ENCODE data around the gene FIGNL2.
"Not testable (repeated sequence)": the region's sequence is repeated elsewhere in the genome, so short reads cannot be mapped to it uniquely, and the experiment has no call there.

FIGNL2 gene

GRCh38 chr12:51798501-51798900, 50.0 kb downstream of the FIGNL2 start:
- TF ChIP-seq POLR2A (IDR thresholded peaks at IDR 0.05; ENCODE audit: extremely low read depth, insufficient read length) (no peak), CTCF (IDR thresholded peaks at IDR 0.05; ENCODE audit: low read depth, low read length) (no peak), MYC (IDR thresholded peaks at IDR 0.05; ENCODE audit: low read depth, low read length) (no peak)
- TF ChIP-seq, protein P1, sequence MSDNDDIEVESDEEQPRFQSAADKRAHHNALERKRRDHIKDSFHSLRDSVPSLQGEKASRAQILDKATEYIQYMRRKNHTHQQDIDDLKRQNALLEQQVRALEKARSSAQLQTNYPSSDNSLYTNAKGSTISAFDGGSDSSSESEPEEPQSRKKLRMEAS (IDR thresholded peaks at IDR 0.05; ENCODE audit: low read depth, low read length), result no peak
- DNase-seq (ENCODE audit: low read depth), result no peak
- no peak overlapping the region for H3K4me3 ChIP-seq (ENCODE audit: low read depth, low read length)

DNA sequence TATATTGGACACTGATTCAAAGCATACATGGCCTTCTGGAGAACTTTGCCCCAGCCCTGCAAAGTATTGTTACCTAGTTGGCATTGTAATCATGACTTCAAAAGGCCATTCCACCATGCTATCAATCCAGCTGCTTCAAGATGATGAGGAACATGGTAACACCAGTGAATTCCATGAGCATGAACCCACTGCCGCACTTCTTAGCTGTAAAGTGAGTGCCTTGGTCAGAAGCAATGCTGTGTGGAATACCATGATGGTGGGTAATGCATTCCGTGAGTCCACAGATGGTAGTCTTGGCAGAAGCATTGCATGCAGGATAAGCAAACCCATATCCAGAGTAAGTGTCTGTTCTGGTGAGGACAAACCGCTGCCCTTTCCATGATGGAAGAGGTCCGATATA, 50.5 kb downstream of the FIGNL2 start:
- H3K4me3 ChIP-seq (ENCODE audit: low read depth, low read length); DNase-seq (ENCODE audit: low read depth): not testable (repeated sequence)

DNA sequence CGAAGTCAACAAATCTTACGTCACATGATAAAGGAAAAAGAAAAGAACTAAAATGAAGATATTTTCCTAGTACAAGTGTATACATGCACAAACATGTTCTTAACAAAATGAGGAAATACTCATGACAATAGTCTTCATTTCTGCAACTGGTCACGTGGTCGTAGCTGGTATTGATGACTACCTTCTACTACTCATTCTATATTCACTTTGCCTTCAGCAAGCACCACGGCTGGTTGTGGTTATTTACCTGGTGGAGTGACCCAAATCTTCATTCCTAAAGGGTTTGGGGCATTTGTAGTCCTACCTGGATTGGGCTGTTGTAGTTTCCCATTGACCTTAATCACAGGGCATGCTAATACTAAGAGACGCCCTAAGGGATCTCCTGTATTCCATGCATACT, 51.2 kb downstream of the FIGNL2 start:
- H3K4me3 ChIP-seq (ENCODE audit: low read depth, low read length), result no peak overlapping the region
- TF ChIP-seq POLR2A (IDR thresholded peaks at IDR 0.05; ENCODE audit: extremely low read depth, insufficient read length) (no peak), MYC (IDR thresholded peaks at IDR 0.05; ENCODE audit: low read depth, low read length) (no peak), CTCF (IDR thresholded peaks at IDR 0.05; ENCODE audit: low read depth, low read length) (no peak)
- TF ChIP-seq, protein P1 (IDR thresholded peaks at IDR 0.05; ENCODE audit: low read depth, low read length), result no peak
- DNase-seq (ENCODE audit: low read depth), result no peak

GRCh38 chr12:51793201-51793600, 55.3 kb downstream of the FIGNL2 start:
- DNase-seq (ENCODE audit: low read depth), result no peak
- TF ChIP-seq, protein P1 (IDR thresholded peaks at IDR 0.05; ENCODE audit: low read depth, low read length), result no peak
- TF ChIP-seq POLR2A (IDR thresholded peaks at IDR 0.05; ENCODE audit: extremely low read depth, insufficient read length) (no peak), MYC (IDR thresholded peaks at IDR 0.05; ENCODE audit: low read depth, low read length) (no peak), CTCF (IDR thresholded peaks at IDR 0.05; ENCODE audit: low read depth, low read length) (no peak)
- H3K4me3 ChIP-seq (ENCODE audit: low read depth, low read length), result no peak overlapping the region

DNA sequence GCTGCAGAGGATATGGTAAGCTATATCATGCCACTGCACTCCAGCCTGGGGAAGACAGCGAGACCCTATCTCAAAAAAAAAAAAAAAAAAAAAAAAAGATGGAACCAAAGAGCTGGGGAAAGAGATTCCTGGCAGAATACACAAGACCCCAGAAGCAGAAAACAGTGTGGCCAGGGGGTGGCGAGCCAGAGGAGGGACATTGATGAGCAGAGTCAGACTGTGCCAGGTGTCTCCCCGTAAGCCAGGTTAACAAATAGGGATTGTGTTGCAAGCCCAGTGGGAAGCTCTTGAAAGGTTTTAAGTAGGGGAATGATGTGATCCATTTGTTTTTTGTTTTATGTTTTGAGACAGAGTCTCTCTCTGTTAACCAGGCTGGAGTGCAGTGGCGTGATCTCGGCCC, 56.1 kb downstream of the FIGNL2 start:
- no peak for DNase-seq (ENCODE audit: low read depth)
- no peak for TF ChIP-seq POLR2A (IDR thresholded peaks at IDR 0.05; ENCODE audit: extremely low read depth, insufficient read length)
- TF ChIP-seq, protein P1 (IDR thresholded peaks at IDR 0.05; ENCODE audit: low read depth, low read length), result no peak
- no peak for TF ChIP-seq MYC (IDR thresholded peaks at IDR 0.05; ENCODE audit: low read depth, low read length)
- no peak for TF ChIP-seq CTCF (IDR thresholded peaks at IDR 0.05; ENCODE audit: low read depth, low read length)
- H3K4me3 ChIP-seq (ENCODE audit: low read depth, low read length), result no peak overlapping the region

DNA sequence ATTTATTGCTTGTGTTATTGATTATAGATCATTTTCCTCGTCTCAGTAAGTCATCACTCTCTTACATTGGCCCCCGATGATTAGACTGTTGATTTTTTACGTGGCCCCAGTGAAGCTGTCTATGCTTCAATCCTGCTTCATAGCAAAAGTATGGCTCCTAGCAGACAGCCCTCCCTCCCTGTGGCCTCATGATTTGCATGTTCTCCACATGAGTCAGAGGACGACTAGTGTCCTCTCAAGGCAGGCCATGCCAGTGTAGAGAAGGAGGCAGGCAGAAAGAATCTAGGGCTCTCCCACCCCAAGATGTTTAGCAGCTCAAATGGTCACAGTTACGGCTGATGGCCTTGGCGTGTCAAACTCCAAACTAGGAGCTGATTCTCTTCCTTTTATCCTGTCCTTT, 59.6 kb downstream of the FIGNL2 start:
- no peak overlapping the region for H3K4me3 ChIP-seq (ENCODE audit: low read depth, low read length)
- DNase-seq (ENCODE audit: low read depth), result no peak
- no peak for TF ChIP-seq CTCF (IDR thresholded peaks at IDR 0.05; ENCODE audit: low read depth, low read length)
- no peak for TF ChIP-seq POLR2A (IDR thresholded peaks at IDR 0.05; ENCODE audit: extremely low read depth, insufficient read length)
- no peak for TF ChIP-seq MYC (IDR thresholded peaks at IDR 0.05; ENCODE audit: low read depth, low read length)
